Activated naive CD4-positive, alpha-beta T cell treated with anti-CD3 and anti-CD28 coated beads, Interleukin-2, amount 50 U/mL, for 72 hours (primary cell): ENCODE results near the gene CCL22. TPM values are rescaled to one million over a fixed set of nuclear protein-coding genes. Genes with fewer than 3 reads are reported as not detected.

Source experiments
- ATAC-seq, 2 donors: fragments of 150-1000 bp; cut with Tn5 transposase; 2 replicates each; pipeline ENCODE4 v1.10.0; 2021; ENCODE audit warnings: mild to moderate bottlenecking in 2 of 2, moderate library complexity in 2 of 2
- DNase-seq, 2 donors: peaks; one replicate each; pipeline ENCODE4 v3.0.0; 2021 to 2022; ENCODE audit warnings: low spot score in 2 of 2
- H3K27ac Mint-ChIP-seq, 2 donors: one replicate each; pipeline ENCODE4 v1.8.0; 2022; ENCODE audit warnings: mild to moderate bottlenecking in 2 of 2, mixed read lengths in 2 of 2
- H3K36me3 Mint-ChIP-seq, 2 donors: one replicate each; pipeline ENCODE4 v1.8.0; 2022; ENCODE audit warnings: mixed read lengths in 2 of 2
- H3K9me3 Mint-ChIP-seq, 2 donors: one replicate each; pipeline ENCODE4 v1.8.0; 2022; ENCODE audit warnings: mixed read lengths in 2 of 2
- total RNA-seq, 2 donors: library from RNA; stranded (reverse); gene quantifications; one replicate each; pipeline ENCODE4 v1.2.3, GENCODE V29; 2022

Gene CCL22, protein sequence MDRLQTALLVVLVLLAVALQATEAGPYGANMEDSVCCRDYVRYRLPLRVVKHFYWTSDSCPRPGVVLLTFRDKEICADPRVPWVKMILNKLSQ
- 1 to 10 TPM; 2.3 to 2.6 TPM for total RNA-seq

DNA sequence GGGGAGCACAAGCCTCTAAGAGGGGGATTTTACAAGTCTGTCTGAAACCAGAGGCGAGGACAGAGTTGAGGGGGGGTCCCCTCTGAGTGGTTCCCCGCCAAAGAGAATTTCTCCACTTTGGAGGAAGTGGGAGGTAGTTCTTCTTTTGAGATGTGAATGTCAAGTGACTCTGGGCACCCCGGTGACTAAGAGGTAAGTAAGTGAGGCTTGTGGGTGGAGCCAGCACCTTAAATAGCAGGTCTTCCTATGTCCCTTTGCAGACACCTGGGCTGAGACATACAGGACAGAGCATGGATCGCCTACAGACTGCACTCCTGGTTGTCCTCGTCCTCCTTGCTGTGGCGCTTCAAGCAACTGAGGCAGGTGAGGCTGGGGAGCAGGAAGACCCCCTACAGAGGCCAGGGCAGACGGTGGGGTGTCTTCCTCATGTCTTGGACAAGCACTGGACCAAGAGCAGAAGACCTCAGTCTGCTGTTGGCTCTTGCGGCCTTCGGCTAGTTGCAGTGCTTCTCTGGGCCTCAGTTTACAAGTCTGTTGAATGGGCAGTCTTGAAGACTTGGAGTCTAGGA is at the start of gene CCL22:
Gene CCL22, plus strand, starts transcription at position 257 of the 569 bp plus-strand sequence. Its CDS starts 34 bp downstream, at position 291.
- H3K27ac Mint-ChIP-seq: peak within 1 kb of the TSS; percentile 50 to 76
- no peaks in the 10 kb centered on the region for H3K36me3 Mint-ChIP-seq
- DNase-seq (no peak), ATAC-seq (peak; percentile 69 to 83)
- no peaks in the 10 kb centered on the region for H3K9me3 Mint-ChIP-seq

GRCh38 chr16:57310801-57311200 is 47.8 kb upstream of the CCL22 start:
- no peaks in the 10 kb centered on the region for H3K9me3 Mint-ChIP-seq
- H3K27ac Mint-ChIP-seq: no peak overlapping the region
- H3K36me3 Mint-ChIP-seq: no peaks in the 10 kb centered on the region
- no peak for ATAC-seq
- no peak for DNase-seq

DNA sequence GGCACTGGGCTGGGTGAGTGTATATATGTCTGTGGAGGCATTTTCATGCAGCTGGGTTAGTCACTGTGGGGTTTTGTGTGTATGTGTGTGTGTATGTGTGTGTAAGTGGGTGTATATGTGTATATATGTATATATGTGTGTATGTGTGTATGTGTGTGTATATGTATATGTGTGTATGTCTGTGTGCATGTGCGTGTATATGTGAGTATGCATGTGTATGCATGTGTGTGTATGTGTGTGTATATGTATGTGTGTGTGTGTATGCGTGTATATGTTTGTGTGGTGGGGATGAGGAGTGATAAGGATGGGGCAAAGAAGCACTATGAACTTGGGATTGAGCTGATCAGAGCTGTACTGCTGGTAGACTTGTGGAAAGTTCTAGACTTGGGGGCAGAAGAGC is 45.1 kb upstream of the CCL22 start:
- H3K36me3 Mint-ChIP-seq: no peaks in the 10 kb centered on the region
- no peak for ATAC-seq
- no peaks in the 10 kb centered on the region for H3K9me3 Mint-ChIP-seq
- no peak for DNase-seq
- no peak overlapping the region for H3K27ac Mint-ChIP-seq

GRCh38 chr16:57314161-57314785 is 44.3 kb upstream of the CCL22 start:
- Mint-ChIP-seq H3K36me3 (no peaks in the 10 kb centered on the region), H3K9me3 (no peaks in the 10 kb centered on the region), H3K27ac (peak overlapping the region in 1 of 2 donors; percentile 64)
- ATAC-seq: peak; percentile 86 to 90
- DNase-seq: no peak

GRCh38 chr16:57315416-57315815 is 43.2 kb upstream of the CCL22 start:
- peak overlapping the region in 1 of 2 donors; percentile 64 for H3K27ac Mint-ChIP-seq
- no peak for DNase-seq
- H3K36me3 Mint-ChIP-seq: no peaks in the 10 kb centered on the region
- no peak for ATAC-seq
- no peaks in the 10 kb centered on the region for H3K9me3 Mint-ChIP-seq

DNA sequence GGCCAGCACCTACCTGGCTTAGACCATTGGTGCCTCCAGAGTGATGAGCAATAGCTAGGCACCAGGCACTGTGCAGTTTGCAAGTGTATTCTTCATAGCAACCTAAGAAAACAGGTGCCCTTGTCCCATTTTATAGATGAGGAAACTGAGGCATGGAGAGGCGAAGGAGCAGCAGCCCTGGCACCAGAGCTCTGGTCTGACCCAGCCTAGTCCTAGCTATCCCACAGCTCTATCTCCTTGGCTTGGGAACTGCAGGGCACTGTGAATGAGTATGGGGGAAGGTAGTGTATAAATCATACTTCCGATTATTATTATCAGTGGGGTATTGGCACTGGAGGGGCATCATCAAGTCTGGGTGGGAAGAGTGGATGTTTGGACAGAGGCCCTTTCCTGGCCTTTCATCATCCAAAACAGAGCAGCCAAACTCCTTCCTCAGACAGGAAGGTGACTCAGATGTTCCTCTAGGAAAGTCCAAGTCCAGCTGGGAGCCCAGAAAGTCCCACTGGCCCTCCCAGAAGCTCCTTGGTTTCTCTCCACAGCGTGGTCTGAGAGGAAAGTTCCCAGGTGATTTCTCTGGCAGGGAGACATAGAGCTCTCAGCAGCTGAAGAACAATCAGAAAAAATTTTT is 42.1 kb upstream of the CCL22 start:
- Mint-ChIP-seq H3K27ac (peak overlapping the region; percentile 27 to 78), H3K36me3 (no peaks in the 10 kb centered on the region), H3K9me3 (no peaks in the 10 kb centered on the region)
- no peak for DNase-seq
- ATAC-seq: no peak

DNA sequence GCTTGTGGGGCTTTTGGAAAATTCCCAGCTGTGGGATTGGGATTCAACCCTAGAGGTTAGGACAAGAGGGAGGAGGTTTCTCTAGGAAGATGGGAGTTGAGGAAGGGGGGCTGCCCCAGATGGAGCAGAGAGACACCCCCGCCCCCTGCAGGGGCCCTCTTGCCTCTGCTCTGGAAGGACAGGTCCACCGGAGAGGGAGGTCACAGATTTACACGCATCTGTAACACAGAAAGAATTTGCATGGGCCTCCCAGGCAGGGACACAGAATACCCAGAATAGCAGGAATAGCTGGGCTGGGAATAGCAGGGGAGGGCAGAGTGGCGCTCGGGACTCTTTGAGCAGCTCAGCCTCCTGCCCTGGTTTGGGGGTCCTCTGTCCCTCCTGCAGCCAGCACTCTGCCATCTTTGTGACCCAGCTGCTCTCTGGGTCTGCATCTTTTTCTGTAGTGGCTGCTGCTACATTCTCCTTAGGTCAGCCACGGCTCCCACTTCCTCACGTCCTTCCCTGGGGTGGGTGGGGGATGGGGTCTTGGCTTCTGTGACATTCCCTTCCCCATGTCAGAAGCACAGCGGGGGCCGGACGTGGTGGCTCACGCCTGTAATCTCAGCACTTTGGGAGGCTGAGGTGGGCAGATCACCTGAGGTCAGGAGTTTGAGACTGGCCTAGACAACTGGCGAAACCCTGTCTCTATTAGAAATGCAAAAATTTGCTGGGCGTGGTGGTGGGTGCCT is 40.2 kb upstream of the CCL22 start:
- H3K36me3 Mint-ChIP-seq: no peaks in the 10 kb centered on the region
- no peak for ATAC-seq
- no peak overlapping the region for H3K27ac Mint-ChIP-seq
- no peaks in the 10 kb centered on the region for H3K9me3 Mint-ChIP-seq
- no peak for DNase-seq

DNA sequence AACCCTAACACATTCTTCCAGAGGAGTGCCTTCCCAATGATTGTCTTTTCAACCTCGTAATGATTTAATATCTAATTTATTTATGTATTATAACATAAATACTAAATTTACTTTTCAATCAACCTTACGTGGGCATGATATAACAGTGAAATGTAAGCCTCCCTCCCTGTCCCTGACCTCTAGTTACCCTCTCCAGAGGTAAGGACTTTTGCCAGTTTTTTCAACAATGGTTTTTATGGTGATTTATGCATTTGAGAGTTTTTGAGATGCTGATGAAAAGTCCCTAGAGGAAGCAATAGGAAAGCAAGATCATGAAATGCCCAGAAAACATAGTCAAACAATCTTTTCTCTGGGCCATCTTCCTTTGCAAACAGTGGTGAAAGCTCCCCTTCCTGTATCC is 38.9 kb upstream of the CCL22 start:
- ATAC-seq (no peak), DNase-seq (no peak)
- Mint-ChIP-seq H3K36me3 (no peaks in the 10 kb centered on the region), H3K27ac (no peak overlapping the region), H3K9me3 (no peaks in the 10 kb centered on the region)

DNA sequence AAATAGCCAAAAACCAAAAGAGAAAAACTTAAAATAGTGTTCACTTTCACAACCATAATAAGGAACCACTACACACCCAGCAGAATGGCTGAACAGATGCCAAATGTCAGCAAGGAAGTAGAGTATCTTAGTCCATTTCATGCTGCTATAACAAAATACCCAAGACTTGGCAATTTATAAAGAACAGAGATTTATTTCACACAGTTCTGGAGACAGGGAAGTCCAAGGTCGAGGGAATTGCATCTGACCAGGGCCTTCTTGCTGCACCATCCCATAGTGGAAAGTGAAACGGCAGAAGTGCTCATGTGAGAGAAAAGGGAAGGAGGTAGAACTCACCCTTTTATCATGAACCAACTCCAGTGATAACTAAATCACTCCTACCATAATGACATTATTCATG is 33.8 kb upstream of the CCL22 start:
- H3K9me3 Mint-ChIP-seq: no peaks in the 10 kb centered on the region
- ATAC-seq: no peak
- H3K27ac Mint-ChIP-seq: no peak overlapping the region
- DNase-seq: no peak
- H3K36me3 Mint-ChIP-seq: no peaks in the 10 kb centered on the region

DNA sequence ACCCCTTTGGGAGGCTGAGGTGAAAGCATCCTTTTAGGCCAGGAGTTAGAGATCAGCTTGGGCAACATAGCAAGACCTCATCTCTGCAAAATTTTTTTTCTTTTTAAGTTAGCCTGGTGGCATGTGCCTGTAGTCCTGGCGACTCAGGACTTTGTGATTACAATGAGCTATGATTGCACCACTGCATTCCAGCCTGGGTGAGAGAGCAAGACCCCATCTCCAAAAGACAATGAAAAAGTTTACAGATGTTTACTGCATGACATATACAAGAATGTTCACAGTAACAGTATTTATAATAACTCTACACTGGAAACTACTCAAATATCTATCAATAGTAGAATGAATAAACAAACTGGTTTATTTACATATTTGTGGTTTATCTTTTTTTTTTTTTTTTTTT is 33.1 kb upstream of the CCL22 start:
- Mint-ChIP-seq H3K27ac (no peak overlapping the region), H3K9me3 (no peaks in the 10 kb centered on the region), H3K36me3 (no peaks in the 10 kb centered on the region)
- ATAC-seq (no peak), DNase-seq (no peak)

- H3K27ac Mint-ChIP-seq: no peak overlapping the region
- DNase-seq: no peak
- no peak for ATAC-seq
- H3K36me3 Mint-ChIP-seq: peaks cover 0 to 6% of the 10 kb centered on the region in 2 donors
- peaks cover 0 to 5% of the 10 kb centered on the region in 2 donors for H3K9me3 Mint-ChIP-seq
Observed at GRCh38 chr16:57329718-57330327, 28.8 kb upstream of the CCL22 start.

DNA sequence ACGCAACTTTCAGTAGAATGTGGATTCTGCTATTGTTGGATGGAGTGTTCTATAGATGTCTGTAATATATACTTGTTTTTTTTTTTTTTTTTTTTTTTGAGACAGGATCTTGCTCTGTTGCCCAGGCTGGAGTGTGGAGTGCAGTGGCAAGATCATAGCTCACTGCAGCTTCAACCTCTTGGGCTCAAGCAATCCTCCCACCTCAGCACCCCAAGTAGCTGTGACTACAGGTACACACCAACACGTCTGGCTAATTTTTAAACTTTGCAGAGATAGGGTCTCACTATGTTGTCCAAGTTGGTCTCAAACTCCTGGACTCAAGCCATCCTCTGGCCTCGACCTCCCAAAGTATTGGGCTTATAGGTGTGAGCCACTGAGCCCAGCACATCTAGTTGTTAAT is 27.2 kb upstream of the CCL22 start:
- DNase-seq (no peak), ATAC-seq (no peak)
- Mint-ChIP-seq H3K27ac (no peak overlapping the region), H3K36me3 (peaks cover 0 to 6% of the 10 kb centered on the region in 2 donors), H3K9me3 (peaks cover 0 to 5% of the 10 kb centered on the region in 2 donors)

DNA sequence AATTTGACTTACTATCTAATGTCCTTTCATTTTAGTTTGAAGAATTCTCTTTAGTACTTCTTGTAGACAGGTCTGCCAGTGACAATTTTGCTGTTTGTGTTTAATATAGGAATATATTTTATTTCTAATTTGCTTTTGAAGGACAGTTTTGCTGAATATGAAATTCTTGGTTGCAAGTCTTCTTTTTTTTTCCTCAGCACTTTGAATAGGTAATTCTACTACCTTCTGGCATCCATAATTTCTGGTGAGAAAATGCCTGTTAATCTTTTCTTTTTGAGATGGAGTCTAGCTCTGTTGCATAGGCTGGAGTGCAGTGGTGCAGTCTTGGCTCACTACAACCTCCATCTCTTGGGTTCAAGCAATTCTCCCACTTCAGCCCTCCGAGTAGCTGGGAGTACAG is 25.2 kb upstream of the CCL22 start:
- H3K36me3 Mint-ChIP-seq: peaks cover 0 to 6% of the 10 kb centered on the region in 2 donors
- no peak for DNase-seq

DNA sequence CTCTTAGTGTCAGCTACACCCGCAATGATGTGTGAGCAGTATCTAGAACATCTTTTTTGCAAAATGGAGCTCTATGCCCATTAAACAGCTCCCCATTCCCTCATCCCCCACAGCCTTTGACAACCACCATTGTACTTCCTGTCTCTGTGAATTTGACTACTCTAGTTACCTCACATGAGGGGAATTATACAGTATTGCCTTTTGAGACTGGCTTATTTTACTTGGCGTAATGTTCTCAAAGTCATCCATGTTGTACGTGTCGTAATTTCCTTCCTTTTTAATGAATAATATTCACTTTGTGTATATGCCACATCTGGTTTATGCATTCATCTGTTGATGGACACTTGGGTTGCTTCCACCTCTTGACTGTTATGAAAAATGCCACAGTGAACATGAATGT is 23.2 kb upstream of the CCL22 start:
- H3K36me3 Mint-ChIP-seq: peaks cover 0 to 6% of the 10 kb centered on the region in 2 donors
- peaks cover 0 to 5% of the 10 kb centered on the region in 2 donors for H3K9me3 Mint-ChIP-seq
- DNase-seq (no peak), ATAC-seq (no peak)
- no peak overlapping the region for H3K27ac Mint-ChIP-seq

More for the DNA sequence above, 25.2 kb upstream of the CCL22 start:
- no peak for ATAC-seq
- H3K9me3 Mint-ChIP-seq: peaks cover 0 to 5% of the 10 kb centered on the region in 2 donors
- H3K27ac Mint-ChIP-seq: no peak overlapping the region

GRCh38 chr16:57341062-57341440 is 17.5 kb upstream of the CCL22 start:
- ATAC-seq (no peak), DNase-seq (no peak)
- Mint-ChIP-seq H3K9me3 (no peaks in the 10 kb centered on the region), H3K27ac (no peak overlapping the region), H3K36me3 (no peaks in the 10 kb centered on the region)

DNA sequence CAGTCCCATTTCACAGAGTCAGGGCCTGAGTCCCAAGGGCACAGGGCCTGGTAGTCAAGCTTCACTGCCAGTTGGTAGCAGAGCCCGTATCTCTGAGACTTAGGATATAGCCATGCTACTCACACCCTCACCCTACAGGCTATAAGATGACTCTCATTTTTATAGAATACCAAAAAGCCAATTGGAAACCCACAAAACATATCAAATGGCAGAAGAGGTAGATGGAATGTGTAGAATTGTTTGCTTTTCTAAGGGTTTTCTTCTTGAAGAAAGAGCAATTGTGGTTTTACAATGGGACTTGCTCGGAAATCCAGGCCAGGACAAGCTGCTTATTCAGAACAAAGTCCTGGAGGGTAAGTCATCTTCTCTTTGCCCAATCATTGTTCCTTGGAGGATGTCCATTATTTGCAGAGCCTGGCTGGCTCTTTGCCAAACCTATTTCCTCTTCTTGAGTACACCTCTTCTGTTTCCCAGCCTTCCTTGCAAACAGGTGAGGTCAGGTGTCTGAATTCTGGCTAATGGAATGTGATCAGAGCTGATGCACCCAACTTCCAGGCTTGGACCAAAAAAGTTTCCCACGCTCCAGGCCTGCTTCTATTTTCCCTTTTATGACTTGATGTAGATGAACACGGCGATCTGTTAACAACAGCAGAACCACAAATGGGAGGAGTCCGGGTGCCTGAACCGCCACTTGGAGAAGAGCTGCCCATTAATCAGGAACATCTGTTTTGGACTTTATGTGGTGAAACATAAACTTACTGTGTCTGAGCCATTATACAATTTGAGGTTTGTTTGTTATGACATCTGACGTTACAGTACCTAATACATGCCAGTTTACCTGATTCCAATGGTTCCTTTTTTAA is 16.9 kb upstream of the CCL22 start:
- DNase-seq: no peak
- H3K36me3 Mint-ChIP-seq: no peaks in the 10 kb centered on the region
- ATAC-seq: no peak
- H3K9me3 Mint-ChIP-seq: no peaks in the 10 kb centered on the region
- H3K27ac Mint-ChIP-seq: no peak overlapping the region
